ENCODE data around the gene NDUFB4.

NDUFB4 gene

DNA sequence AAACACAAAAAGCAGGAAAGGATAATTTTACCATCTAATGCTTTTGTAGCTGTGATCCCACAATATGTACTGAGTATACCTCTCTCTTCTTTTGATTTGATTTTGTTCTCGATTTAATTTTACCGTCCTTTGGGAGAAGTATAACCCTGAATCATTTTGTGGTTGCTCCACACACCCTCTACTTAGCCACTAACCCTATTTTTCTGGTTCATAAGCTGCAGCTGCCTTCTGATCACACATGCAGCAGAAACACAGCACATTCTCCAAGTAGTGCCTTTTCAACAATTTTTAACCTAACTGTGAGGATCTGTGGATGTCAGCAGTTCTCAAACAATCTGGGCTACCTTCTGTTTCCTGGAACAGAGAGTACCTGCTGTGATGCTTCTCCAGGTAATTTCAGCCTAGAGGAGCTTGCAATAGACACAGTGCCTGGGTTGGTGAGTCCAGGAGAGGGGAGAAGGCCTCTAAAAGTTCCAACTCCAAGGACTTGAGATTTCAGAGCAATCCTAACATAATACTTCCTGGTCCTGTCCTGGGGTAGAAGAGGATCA is 45.6 kb downstream of the NDUFB4 start:
- FAIRE-seq, result no peak

DNA sequence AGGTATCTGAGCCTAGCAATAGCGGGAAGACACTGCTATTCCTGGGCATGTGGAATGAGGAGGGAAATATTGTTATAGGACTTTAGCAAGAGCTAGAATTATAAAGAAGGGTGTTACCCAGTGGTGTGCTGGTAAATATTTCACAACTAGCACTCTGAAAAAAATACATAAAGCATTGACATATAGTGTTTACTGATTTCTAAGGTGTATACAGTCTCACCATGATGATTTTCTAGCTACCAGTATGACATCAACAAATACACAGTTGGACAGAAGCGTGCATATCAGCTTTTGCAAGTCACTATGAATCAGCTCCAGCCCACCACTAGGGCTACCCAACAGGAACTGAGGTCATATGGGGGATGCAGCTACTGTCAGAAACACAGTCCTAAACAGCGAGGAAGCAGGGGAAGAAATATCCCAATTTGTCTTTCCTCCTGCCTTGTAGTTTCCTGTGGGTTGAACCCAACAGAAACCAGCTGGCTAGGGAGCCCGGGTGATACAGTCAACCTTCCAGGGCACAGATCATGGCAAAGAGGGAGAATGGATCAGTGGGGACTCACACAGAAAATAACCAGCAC is 46.3 kb downstream of the NDUFB4 start:
- FAIRE-seq, result no peak

DNA sequence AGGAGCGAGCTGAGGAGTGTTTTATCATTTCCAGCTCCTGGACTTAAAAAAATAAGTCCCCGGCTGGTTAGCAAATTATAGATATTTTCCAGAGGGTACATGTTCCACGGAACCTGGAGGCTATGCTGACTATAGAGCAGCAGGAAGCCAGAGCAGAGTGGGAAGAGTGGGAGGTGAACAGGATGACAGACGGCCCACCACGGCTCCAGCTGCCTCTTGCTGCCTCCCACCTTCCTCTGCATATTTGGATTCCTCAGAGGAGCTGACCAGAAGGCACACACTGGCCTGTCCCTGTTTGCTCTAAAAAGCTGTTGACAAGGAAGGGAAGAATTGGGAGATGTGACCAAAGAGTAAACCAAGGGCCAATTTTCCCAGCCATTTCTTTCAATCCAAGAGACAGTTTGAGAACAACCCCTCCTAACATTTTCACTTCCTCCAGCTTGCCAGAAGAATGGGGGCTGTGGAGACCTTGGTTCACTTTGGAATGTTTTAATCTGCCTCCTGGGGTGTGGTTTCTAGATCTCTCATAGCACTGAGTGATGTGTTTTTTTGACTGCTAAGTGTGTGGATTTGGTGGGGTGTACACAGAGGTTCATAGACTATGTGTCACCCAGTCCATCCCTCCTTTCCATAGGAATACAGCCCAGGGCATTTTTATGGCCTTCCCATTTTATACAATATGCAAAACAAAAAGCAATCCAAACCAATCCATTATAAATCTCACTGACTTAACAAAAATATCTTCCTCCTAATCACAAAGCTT is 49.1 kb downstream of the NDUFB4 start:
- FAIRE-seq, result no peak

DNA sequence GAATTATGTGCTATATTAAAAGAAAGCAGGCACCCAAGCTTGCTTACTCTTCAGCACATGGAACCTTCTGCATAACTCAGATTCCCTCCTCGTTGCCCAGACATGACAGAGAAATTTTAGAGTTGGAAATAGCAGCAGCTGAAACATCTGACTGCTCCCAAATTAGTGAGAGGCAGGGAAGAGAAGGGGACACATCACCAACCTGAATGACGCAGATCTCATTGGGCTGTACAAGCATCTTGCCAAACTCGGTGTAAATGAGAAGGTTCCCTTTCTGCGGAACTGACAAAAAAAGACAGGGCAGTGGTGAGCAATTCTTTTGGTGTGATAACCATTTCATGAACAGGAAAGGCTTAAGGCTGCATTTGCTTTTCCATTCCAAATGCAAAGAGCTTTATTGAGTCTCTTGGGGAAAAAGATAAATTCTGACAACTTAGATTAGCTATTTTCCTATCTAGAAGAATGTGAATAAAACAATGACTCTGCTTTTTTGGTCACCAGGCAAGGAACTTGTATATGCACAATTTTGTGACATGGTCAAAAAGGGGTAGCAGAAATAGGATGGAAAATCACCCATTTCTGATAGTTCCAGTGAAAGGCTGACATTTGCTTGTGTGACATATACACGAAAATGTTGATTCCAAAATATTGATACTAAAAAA is 50.8 kb downstream of the NDUFB4 start:
- FAIRE-seq, result no peak

DNA sequence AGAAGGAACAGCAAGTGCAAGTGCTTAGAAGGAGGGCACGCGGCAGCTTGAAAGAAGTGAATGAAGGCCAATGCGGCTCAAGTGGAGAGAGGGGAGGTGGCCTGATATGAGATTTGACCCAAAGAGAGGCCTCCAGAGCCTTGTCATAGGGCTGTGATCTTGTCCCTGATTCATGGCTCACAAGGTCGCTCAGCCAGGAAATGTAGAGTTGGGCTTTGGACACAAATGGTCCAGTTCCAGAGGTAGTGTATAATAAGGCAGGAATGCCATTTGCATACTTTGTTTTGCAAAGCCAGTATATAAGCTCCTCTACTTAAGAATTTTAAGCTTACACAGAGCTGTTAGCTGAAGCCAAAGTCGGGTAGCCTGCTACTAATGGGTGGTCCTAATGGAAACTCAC is 52.2 kb downstream of the NDUFB4 start:
- no peak for FAIRE-seq

DNA sequence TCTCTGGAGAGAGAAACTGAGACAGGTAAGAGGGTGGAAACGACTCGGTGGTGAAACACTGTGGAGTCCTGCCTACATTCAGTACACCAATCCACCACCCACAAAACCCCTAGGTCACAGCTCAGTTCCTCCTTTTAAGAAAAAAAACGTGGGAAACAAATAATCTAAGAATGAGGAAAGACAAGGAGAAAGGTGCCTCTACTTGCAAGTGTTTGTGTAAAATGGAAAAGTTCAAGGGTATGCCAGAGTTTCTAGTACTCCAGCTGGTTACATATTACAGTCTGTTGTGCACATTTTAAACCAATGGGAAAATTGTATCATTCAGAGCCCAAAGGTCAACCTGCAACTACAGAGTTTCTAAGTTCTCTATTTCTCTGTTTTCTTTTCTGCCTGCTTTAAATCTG is 53.7 kb downstream of the NDUFB4 start:
- FAIRE-seq, result no peak

DNA sequence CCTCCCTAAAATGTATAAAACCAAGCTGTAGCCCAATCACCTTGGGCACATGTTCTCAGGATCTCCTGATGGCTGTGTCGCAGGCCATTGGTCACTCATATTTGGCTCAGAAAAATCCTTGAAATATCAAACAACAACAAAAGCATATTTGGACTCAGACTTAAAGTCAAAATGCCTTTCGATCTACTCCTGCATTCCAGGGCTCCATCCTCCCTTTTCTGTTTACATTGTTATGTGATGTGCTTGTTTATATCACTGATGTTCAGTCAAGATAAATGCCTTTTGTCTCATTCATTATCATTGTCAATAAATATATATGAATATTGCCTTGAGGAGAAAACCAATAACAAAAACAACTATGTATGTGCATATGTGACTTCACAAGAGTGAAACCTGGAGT is 54.2 kb downstream of the NDUFB4 start:
- FAIRE-seq, result no peak

All from colon (tissue), 2 donors.